Activated T-cell treated with anti-CD3 and anti-CD28 coated beads, Interleukin-2, amount 50 U/mL, for 48 hours (primary cell): ENCODE data around the gene CLNS1A.
A peak's percentile ranks its signal among the peaks of the same experiment; 100 is the strongest.
"Not testable (repeated sequence)": the region's sequence is repeated elsewhere in the genome, so short reads cannot be mapped to it uniquely, and the experiment has no call there.

Source experiments
- DNase-seq, 2 experiments: peaks; one replicate each; pipeline ENCODE4 v3.0.0-alpha.2; 2020

CLNS1A gene

GRCh38 chr11:77611921-77612320, 25.7 kb downstream of the CLNS1A start:
- DNase-seq, result no peak

GRCh38 chr11:77609234-77609633, 28.4 kb downstream of the CLNS1A start:
- DNase-seq, result no peak

GRCh38 chr11:77604281-77604680, 33.3 kb downstream of the CLNS1A start:
- no peak for DNase-seq

- DNase-seq, result no peak
These were observed 35.1 kb downstream of the CLNS1A start for GRCh38 chr11:77602381-77603088.

- no peak for DNase-seq
These were observed 39.4 kb downstream of the CLNS1A start for GRCh38 chr11:77598195-77598594.

GRCh38 chr11:77596626-77597025, 41.0 kb downstream of the CLNS1A start:
- DNase-seq, result no peak

- no peak for DNase-seq
These were observed 43.7 kb downstream of the CLNS1A start for GRCh38 chr11:77593883-77594282.

GRCh38 chr11:77592727-77593126, 44.9 kb downstream of the CLNS1A start:
- DNase-seq, result no peak

GRCh38 chr11:77590194-77590782, 47.3 kb downstream of the CLNS1A start:
- DNase-seq, result peak in 1 of 2 experiments; percentile 37

GRCh38 chr11:77589521-77590193, 47.9 kb downstream of the CLNS1A start, which contains the start of gene AQP11:
TSS of gene AQP11 (plus strand) at chr11:77589953. CDS start at chr11:77589993, 40 bp downstream.
- DNase-seq, result peak; percentile 74 to 79

- no peak for DNase-seq
These were observed 48.4 kb downstream of the CLNS1A start for GRCh38 chr11:77589181-77589520.

GRCh38 chr11:77580712-77581337, 56.8 kb downstream of the CLNS1A start:
- DNase-seq, result no peak

- DNase-seq, result not testable (repeated sequence)
These were observed 62.2 kb downstream of the CLNS1A start for GRCh38 chr11:77575428-77575827.

GRCh38 chr11:77570896-77571295, 66.7 kb downstream of the CLNS1A start:
- DNase-seq, result not testable (repeated sequence)

- no peak for DNase-seq
These were observed 67.9 kb downstream of the CLNS1A start for GRCh38 chr11:77569676-77570070.

GRCh38 chr11:77568916-77569675, 68.5 kb downstream of the CLNS1A start:
- DNase-seq, result no peak

- DNase-seq, result no peak
These were observed 69.3 kb downstream of the CLNS1A start for GRCh38 chr11:77568306-77568705.
